Activated T-helper 1 cell treated with Interleukin-2 at 50 U/mL for 16 hours (primary cell): Measurements from ENCODE around the gene ELF2.
"Not testable (repeated sequence)": the region's sequence is repeated elsewhere in the genome, so short reads cannot be mapped to it uniquely, and the experiment has no call there.

ENCODE experiments used
- DNase-seq: peaks from one replicate; pipeline ENCODE4 v3.0.0-alpha.2; 2020; ENCODE audit warnings: low read depth

ELF2 gene

DNA sequence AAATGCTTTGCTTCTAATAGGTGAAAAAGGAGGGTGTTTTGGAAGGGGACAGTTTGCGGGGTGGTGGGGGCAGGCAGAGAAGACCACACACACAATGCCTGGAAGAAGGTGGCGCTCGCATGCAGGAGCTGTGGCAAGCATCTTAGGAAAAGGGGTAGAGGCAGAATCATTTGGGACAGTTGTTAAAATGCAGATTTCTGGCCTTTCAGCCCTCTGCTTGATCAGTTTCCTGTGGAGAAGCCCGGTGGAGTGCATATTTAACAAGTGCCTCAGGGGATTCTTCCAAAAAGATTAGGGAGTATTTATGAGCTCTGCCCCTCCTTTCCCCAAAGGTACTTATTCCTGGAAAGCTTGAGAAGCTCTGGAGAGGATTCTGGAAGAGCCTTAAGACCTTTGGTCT, 156.6 kb downstream of the ELF2 start:
- no peak for DNase-seq

DNA sequence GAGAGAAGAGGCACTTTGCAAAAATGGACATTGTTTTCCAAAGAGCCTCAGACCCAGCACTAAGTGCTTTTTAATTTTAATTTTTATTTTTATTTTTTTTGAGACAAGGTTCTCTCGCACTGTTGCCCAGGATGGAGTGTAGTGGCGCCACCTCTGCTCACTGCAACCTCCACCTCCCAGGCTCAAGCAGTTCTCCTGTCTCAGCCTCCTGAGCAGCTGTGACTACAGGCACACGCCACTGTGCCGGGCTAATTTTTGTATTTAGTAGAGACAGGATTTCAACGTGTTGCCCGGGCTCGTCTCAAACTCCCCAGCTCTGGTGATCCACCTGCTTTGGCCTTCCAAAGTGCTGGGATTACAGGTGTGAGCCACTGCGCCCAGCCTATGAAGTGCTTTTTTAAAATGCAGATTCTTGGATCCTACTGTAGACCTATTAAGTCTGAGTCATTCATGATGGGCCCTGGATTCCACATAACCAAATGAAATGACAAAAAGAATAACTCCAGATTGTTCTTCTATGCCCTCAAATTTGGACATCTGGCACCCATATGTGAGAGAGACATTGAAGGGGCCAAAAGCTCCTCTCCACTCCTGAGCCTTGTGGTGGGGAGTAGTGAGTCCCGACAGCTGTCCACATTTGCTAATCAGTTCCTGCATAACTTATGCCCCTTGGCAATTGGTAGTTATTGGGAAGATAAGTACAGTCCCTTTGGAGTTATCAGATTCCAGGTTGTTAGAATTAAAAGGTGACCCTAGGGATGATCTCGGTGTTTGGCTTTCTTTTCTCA, 157.9 kb downstream of the ELF2 start:
- DNase-seq = no peak

DNA sequence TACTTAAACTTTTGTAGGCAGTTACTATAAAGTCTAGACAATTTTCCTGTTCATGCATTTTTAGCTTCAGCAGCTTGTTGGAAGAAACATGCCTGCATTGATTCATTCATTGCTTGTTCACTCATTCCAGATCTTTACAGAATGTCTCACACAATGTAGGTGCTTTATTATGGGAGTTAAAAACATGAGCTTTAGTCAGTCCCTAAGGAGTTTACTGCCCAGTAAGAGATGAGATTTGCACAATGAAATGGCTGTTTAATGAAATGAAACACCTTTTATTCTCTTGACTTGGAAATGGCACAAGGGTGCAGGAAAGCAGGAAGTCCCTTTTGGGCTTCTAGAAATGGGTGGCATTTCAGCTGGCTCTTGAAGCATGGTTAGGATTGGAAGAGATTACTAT, 158.5 kb downstream of the ELF2 start:
- no peak for DNase-seq

- DNase-seq = no peak
These were observed 159.2 kb downstream of the ELF2 start for GRCh38 chr4:139017861-139018260.

DNA sequence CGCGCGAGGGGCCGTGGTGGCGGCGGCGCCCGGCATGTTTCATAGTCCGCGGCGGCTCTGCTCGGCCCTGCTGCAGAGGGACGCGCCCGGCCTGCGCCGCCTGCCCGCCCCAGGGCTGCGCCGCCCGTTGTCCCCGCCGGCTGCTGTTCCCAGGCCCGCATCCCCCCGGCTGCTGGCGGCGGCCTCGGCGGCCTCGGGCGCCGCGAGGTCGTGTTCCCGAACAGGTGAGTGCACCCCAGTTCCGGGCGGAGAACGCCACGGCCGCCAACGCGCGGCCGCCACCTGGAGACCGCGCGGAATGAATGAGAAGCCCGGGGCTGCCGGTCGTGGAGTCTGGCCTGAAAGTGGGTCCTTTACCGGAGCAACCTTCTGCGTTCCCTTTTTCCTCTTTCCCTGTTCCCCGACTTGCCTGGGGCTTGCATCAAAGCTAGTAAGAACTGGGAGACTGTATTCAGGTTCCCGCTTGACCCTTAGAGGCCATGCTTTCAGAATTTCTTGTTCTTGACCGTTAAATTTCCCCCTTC, 161.0 kb downstream of the ELF2 start:
- peak; percentile 23 for DNase-seq

DNA sequence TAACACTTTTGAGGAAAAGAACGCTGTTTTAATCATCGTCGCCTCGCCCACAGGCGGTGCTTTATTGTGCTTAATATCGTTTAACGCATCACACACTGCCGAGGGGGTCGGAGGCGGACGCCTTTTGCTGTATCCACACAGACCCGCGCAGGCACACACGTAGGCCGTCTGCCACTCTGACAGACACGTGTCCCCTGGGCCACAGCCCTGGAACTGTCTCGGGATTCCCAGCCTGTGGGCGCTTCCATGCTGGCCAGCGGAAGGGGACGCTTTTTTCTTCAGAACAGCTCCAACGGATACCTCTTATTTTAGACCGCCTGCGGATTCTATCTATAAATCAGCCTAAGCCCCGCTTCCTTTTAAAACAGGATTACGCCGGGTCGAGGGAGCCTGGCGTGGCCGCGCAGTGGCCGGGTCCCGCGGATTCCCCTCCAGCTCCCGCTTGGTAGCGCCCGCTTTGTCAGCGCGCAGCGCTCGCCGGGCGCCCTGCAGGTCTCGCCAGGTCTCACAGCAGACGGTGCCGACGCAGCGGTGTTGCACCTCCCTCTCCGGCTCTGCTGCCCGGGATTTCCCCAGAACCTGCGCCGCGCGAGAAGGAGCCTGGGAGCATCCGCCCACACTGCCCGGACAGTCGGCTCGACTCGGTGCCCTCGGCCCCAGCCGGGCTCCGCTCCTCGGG, 161.6 kb downstream of the ELF2 start, which contains the start of gene NOCT:
TSS of gene NOCT (plus strand) at position 513 of the 679 bp plus-strand sequence. CDS start 201 bp downstream, outside the sequence.
- DNase-seq = peak; percentile 80

- no peak for DNase-seq
These were observed 162.4 kb downstream of the ELF2 start for GRCh38 chr4:139014371-139015268.

GRCh38 chr4:139011225-139011950, 165.6 kb downstream of the ELF2 start:
- no peak for DNase-seq

DNA sequence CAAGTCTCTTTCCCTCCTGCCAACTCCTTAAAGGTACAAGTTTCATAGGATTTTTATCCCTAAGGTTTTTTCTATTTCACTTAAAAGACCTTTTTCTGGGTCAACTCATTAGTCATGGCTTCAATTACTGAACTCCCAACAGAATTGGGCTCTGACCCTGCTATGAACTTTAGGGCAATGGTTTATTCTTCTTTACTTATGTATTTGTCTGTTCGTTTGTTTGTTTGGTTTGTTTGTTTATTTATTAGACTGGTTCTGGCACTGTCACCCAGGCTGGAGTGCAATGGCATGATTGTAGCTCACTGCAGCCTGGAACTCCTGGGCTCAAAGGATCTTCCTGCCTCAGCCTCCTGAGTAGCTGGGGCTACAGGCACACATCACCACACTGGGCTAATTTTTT, 167.3 kb downstream of the ELF2 start:
- DNase-seq = no peak

- not testable (repeated sequence) for DNase-seq
These were observed 168.7 kb downstream of the ELF2 start for GRCh38 chr4:139008278-139008677.

DNA sequence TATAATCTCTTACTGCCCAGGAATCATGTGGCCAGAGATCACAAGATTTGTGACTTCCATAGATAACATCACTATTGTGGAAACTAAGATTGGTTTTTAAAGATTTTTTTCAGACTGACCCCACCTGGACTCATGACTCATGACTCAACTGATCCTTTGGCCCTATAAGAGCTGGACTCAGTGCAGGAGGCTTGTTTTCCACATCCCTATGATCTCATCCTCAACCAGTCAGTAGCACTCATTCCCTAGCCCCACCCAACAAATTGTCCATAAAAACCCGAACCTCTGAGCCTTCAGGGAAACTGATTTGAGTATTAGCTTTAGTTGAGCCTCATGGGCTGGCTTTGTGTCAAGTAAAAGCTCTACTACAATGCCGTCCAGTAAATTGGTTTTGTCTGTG, 169.4 kb downstream of the ELF2 start:
- DNase-seq = no peak
